Inflammatory macrophage (primary cell): ENCODE measurements around the gene PCSK4.
"Not testable (repeated sequence)": the region's sequence is repeated elsewhere in the genome, so short reads cannot be mapped to it uniquely, and the experiment has no call there.

Source experiments
- DNase-seq, 2 donors: peaks; one replicate each; pipeline ENCODE4 v3.0.0-alpha.2; 2020 to 2022

Gene PCSK4

DNA sequence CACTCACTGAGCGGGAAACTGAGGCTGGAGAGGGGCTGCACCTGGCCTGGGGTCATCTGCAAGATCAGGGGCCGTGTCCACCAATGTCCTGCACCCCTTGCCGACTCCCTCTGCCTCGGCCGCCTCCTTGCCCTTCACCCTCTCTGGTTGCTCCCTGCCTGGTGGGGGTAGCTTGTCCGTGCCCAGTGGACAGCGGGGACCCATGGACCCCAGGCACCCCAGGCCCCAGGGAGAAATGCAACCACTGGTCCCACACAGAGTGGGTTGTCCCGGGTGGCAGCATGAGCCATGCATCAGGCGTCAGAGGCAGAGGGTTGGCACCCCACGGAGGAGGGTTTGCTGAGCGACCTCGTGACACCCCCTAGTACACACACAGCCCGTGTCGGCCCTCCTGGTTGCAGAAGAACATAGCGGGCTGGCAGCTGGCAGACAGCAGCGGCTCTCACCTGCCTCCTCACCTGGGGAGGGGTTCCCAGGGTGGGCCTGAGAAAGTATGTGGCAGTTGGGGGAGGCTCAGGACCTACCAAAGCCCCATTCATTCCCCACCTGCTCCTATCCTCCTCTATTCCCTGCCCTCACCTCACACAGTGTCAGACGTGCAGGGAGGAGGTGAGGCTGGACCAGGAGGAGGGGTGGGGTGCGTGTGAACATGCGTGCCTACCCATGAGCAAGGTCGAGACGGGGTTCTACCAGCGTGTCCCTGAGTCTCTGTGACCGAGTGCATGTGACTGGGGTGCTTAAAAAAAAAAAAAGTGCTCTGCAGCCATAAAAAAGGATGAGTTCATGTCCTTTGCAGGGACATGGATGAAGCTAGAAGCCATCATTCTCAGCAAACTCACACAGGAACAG, 14.0 kb upstream of the PCSK4 start:
- no peak for DNase-seq

DNA sequence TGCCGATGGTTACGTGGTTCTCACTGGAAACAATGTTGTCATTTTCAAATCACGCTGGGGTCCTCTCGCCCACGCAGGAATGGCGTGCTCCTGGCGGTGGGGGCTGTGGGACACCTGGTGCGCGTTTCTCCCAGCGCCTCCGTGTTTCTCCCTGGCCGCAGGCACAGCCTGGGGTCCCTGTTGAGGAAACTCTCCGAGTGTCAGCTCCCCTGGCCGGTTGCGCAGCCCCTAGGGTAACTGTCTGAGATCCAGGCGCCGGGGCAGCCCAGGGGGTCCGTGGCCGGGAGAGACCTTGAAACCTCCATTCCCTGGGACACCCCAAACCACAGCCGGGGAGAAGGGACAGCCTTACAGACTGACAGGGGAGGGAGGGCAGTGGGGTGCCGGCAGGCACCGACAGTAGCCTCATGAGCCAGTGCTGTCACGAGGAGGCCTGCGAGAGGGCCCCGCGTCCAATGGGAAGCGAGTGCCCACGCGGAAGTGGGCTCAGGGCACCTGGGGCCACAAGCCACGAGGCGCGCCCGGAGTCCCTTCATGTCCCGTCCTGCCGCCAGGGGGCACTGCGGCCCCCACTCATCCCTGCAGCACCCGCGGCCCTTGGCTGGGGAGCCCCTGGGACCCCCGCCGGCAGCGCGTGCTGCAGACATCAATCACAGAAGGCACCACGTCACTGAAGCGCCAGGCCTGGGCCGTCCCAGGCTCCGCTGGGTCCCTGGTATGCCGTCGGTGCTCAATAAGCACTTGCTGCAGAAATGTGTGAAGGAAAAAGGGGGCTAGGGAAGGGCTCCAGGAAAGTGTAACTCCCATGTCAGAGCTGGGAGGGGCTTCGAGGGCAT, 13.2 kb upstream of the PCSK4 start:
- DNase-seq = peak; percentile 58 to 79

GRCh38 chr19:1502433-1503088, 12.4 kb upstream of the PCSK4 start:
- no peak for DNase-seq

GRCh38 chr19:1501200-1501595, 11.0 kb upstream of the PCSK4 start:
- DNase-seq = no peak

- not testable (repeated sequence) for DNase-seq
Measured at GRCh38 chr19:1499231-1499630, 9.1 kb upstream of the PCSK4 start.

GRCh38 chr19:1497578-1498235, 7.6 kb upstream of the PCSK4 start:
- no peak for DNase-seq

DNA sequence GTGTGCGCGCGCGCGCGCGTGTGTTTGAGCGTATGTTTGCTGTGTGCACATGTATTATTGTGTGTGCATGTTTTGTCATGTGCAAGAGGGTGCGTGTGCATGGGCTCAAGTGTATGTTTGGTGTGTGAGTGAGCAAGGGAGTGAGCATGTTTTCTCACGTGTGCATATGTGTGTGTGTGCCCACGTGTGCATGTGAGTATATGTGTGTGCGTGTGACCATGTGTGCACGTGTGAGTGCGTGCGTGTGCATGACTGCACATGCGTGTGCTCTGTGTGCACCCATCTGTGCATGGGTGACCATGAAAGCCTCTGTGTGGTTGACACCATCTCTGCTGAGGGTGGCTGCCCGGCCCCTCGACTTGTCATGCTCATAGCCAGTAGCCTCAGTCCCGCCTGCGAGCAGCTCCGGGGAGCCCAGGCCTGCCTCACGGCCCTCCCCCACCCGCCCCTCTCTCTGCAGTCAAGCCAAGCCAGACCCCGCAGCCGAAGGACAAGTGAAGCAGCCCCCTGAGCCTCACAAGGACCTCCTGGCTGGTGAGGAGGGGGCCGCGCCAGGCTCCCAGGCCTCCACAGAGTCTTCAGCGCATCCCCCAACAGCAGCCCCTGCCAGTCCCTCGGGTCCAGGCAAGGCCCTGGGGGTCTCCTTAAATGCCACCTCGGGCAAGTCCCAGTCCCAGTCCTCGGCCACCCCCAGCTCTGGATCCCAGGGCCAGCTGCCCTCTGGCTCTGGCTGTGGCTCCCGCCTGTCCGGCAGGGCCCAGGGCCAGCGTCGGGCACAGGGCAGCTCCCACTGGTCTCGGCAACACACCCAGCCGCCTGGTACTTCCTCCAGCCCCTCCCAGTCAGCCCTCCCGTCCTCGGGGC, 6.8 kb upstream of the PCSK4 start:
- DNase-seq = no peak

GRCh38 chr19:1495799-1496713, 5.9 kb upstream of the PCSK4 start:
- no peak for DNase-seq

GRCh38 chr19:1495051-1495798, 5.1 kb upstream of the PCSK4 start:
- no peak for DNase-seq

GRCh38 chr19:1494115-1494815, 4.1 kb upstream of the PCSK4 start:
- DNase-seq = no peak

GRCh38 chr19:1492474-1493006, 2.4 kb upstream of the PCSK4 start:
- no peak for DNase-seq

DNA sequence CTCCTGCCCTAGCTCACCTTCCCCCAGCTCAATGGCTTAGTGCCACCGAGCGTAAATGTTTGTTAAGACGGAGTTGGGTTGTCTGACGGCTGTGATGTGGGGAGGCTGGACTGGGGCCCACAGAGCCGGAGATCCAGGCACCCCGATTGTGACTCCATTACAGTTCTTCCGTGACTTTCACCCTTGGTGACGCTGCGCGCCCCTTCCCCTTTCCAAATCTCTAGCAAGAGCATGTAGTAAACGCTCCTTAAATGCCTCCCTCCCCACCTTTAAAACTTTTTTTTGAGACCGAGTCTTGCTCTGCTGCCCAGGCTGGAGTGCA, 1.7 kb upstream of the PCSK4 start:
- no peak for DNase-seq

DNA sequence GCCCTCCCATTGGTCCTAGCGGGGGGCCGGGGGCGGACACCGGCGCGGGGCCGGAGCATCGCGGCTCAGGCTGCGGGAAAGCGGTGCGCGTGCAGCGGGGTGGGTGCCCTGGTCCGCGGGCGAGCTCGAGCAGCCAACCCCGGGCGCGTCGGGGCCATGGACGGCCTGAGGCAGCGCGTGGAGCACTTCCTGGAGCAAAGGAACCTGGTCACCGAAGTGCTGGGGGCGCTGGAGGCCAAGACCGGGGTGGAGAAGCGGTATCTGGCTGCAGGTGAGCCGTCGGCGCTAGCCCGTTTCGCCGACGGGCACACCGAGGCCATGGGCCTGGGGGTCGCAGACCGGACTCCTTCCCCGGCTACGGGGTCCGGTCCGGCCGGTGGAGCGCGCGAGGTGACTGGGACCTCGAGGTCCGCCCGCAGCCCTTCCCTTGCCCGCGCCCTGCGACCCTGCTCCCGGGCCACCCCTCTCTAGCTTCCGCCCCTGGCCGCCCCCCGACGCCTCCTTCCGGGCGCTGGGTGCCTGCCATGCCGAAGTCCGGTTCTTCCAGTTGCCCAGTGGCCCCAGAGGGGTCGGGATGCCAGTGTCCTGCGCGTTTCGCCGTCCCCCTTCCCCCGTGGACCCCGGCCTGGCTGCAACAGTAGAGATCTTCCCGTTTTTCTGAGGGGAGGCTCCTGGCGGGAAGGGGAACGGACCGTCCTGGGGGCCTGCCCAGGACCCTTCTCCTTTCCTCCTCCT, 1.1 kb upstream of the PCSK4 start, which contains the start of gene REEP6:
REEP6 (plus strand) TSS at position 68 of the 735 bp plus-strand sequence; CDS start at position 157, 89 bp downstream.
- no peak for DNase-seq

DNA sequence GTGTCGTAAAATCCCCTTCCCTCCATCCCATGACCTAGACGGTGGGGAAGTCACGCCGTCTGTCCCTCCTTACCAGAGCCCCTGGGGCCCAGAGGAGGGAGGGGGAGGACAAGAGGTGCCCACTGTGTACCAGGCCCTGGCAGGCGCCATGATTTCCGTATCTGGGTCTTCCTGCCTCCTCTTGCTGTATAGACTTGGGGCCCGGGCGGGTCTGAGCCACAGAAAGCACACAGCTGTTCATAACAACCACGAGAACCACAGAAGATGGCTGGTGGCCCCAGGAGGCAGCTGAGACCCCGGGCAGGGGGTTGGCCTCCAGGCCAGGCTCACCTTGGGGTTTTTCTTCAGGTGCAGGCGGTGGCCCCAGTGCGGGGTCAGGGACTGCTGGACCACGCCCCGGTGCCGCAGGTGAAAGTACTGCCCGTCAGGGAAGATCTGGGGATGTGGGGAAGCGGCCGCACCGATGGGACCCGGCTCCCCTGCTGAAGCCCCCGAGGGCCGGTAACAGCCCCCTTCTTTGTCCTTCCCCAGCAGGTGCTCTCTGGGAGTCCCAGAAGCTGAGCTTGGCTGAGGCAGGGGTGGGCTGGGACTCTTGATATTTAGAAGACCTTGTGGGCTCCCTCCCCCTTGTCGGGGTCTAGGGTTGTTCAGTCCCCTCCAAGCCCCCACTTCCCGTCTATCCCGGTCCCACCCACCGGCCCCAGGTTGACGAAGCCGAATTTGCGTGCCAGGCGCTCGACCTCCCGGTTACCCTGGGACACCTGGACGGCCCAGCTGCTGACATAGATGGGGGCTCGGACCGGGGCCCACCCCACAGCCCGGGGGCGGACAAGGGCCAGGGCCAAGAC, 463 bp downstream of the PCSK4 start:
- DNase-seq = no peak

- no peak for DNase-seq
Measured at GRCh38 chr19:1488282-1488601, 1.9 kb downstream of the PCSK4 start.

DNA sequence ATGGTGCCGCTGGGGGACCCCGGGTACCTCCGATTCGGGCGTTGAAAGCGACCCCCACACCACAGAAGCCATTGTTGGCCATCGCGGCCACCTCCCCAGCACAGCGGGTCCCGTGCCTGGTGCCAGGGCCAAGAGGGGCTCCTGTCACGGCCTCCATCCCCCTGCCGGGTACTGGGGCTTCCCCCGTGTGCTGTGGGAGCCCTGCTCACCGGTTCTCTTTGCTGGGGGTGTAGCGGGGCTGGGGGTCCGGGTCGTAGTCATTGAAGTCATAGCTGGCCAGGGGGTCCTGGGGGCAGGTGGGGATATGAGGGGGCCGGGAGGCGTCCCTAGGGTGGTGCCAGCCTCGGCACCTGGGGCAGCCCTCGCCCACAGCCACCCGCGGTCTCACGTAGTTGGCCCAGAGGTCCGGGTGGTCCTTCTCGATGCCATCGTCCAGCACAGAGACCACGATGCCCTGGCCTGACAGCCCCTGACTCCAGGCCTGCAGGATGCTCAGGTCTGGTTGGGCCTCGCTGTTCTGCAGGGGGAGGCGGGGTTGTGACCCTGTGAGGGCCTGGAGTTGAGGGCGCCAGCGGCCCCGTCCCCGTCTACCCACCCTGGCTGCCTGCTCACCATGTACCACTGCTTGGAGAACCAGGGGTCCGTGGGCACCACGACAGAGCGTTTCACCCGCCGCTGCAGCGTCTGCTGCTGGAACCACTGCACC, 2.4 kb downstream of the PCSK4 start:
- no peak for DNase-seq
